Nephron (organoid): ENCODE measurements around the gene CCR5AS.
A peak's percentile ranks its signal among the peaks of the same experiment; 100 is the strongest.

Experiments used
- H3K27ac Mint-ChIP-seq, 3 experiments: 2 replicates each; pipeline ENCODE4 v1.8.0; 2020; ENCODE audit warnings: mixed read lengths in 3 of 3, mild to moderate bottlenecking in 2 of 3, moderate library complexity in 1 of 3
- H3K27me3 Mint-ChIP-seq: 2 replicates; pipeline ENCODE4 v1.8.0; 2021; ENCODE audit warnings: low read depth, mild to moderate bottlenecking, moderate library complexity, mixed read lengths
- H3K36me3 Mint-ChIP-seq: 2 replicates; pipeline ENCODE4 v1.8.0; 2020; ENCODE audit warnings: low read depth, mixed read lengths
- H3K4me1 Mint-ChIP-seq: 2 replicates; pipeline ENCODE4 v1.8.0; 2020; ENCODE audit warnings: mixed read lengths
- H3K4me3 Mint-ChIP-seq, 3 experiments: 2 replicates each; pipeline ENCODE4 v1.8.0; 2020; ENCODE audit warnings: mild to moderate bottlenecking in 3 of 3, mixed read lengths in 3 of 3, moderate library complexity in 2 of 3
- H3K9me3 Mint-ChIP-seq: 2 replicates; pipeline ENCODE4 v1.8.0; 2020; ENCODE audit warnings: mixed read lengths
- CTCF ChIP-seq, 3 experiments: fragments of 200-600 bp; sonication (generic); IDR thresholded peaks; one replicate each; pipeline ENCODE4 v1.5.0; 2021; ENCODE audit warnings: antibody characterized with exemption in 3 of 3; ENCODE audit not compliant: unreplicated experiment in 3 of 3

CCR5AS gene

DNA sequence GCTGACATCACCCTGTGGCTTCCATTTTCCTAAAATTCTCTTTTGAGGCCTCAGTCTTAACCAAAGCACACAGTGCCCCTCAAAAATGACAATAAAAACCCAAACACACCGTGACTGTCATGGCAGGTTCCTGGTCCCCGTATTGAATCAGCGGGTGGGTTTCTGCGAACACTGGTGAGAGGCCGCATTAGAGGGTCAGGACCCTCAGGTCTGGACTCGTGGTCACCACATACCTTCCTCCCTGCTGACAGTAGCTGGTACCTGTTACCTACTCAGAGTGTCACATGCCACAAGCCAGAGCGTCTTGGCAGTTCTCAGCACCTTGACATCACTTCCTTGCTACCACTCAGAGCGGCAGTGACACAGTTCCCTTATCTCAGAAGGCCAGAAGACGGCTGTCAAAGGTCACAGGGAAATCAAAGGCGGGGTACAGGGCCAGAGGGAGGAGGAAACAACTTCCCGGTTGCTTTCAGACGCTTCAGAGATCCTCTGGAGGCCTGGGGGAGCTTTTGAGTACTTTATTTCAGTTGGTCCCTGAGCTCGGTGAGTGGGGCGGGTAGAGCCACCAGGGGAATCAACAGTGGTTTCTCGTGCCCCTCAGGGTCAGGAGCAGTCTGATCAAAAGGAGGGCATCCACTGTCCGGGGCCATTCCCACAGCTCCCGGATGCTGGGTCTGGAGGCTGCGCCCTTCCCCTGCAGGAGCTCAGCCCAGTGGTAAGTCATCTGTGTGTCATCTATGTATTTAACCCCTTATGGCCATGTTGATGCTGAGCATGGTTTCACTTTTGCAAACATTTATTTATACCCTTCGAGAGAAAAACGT lies at the start of gene CCR5AS, which contains the start of gene CCRL2:
Gene CCR5AS, minus strand, starts transcription at position 279 of the 824 bp plus-strand sequence.
Gene CCRL2, plus strand, starts transcription at position 472 of the 824 bp plus-strand sequence. CDS start 821 bp downstream, outside the sequence.
- peaks cover 30% of the 10 kb centered on the region for H3K4me1 Mint-ChIP-seq
- no peaks in the 10 kb centered on the region for H3K9me3 Mint-ChIP-seq
- TF ChIP-seq CTCF (IDR thresholded peaks at IDR 0.05; ENCODE audit: unreplicated experiment in 3 of 3) = no peak
- H3K4me3 Mint-ChIP-seq = peak within 1 kb of the TSS in 2 of 3 experiments; percentile 28 to 60
- H3K27me3 Mint-ChIP-seq = peaks cover 57% of the 10 kb centered on the region
- no peaks in the 10 kb centered on the region for H3K36me3 Mint-ChIP-seq
- H3K27ac Mint-ChIP-seq = peak within 1 kb of the TSS in 2 of 3 experiments; percentile 27 to 40

GRCh38 chr3:46456118-46456517 lies 49.3 kb upstream of the CCR5AS start:
- Mint-ChIP-seq H3K27me3 (peaks cover 38% of the 10 kb centered on the region), H3K9me3 (peaks cover 9% of the 10 kb centered on the region), H3K36me3 (no peaks in the 10 kb centered on the region), H3K27ac (no peak overlapping the region), H3K4me1 (peaks cover 5% of the 10 kb centered on the region), H3K4me3 (no peak overlapping the region)
- no peak for TF ChIP-seq CTCF (IDR thresholded peaks at IDR 0.05; ENCODE audit: unreplicated experiment in 3 of 3)

GRCh38 chr3:46455231-46456115 lies 48.6 kb upstream of the CCR5AS start:
- H3K27ac Mint-ChIP-seq = no peak overlapping the region
- H3K4me1 Mint-ChIP-seq = peaks cover 5% of the 10 kb centered on the region
- peaks cover 33% of the 10 kb centered on the region for H3K27me3 Mint-ChIP-seq

DNA sequence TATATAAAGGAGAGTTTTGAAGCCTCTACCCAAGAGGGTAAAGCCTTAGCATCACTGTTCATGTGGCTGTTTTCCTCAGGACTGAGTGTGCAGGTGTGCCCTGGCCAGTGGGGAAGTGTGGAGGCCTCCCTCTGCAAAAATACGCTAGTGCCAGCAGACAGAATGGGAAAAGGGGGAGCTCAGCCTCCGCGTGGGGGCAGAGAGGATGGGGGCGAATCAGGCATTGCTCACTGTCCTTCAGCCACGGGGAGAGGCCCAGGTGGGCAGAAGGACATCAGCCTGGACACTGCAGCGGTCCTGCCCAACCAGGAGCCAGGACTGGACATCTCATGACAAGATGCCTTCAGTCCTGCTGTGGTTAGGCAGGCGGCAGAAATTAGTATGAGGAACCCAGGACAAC lies 47.7 kb upstream of the CCR5AS start:
- peaks cover 25% of the 10 kb centered on the region for H3K27me3 Mint-ChIP-seq
- H3K27ac Mint-ChIP-seq = no peak overlapping the region

More at GRCh38 chr3:46455231-46456115, 48.6 kb upstream of the CCR5AS start:
- Mint-ChIP-seq H3K36me3 (no peaks in the 10 kb centered on the region), H3K9me3 (peaks cover 4% of the 10 kb centered on the region), H3K4me3 (no peak overlapping the region)
- TF ChIP-seq CTCF (IDR thresholded peaks at IDR 0.05; ENCODE audit: unreplicated experiment in 3 of 3) = no peak

DNA sequence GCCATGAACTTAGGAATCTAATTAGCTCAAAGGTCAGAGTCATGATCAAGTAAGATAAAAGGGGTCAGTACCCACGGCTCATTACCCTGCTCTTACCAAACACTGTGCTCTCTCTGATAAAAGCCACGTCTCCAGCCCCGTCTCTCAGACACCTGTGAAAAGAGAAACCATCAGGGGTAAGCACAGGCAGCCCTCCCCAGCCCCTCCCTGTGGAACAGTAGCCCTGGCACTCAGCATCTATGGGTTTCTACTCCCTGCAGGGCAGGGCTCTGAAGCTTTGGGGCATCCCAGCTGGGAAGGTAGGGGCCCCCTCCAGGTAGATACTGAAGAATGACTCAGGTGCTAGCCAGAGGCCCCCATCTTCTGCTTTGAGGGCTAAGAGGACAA lies 47.3 kb upstream of the CCR5AS start:
- no peak for TF ChIP-seq CTCF (IDR thresholded peaks at IDR 0.05; ENCODE audit: unreplicated experiment in 3 of 3)
- Mint-ChIP-seq H3K36me3 (no peaks in the 10 kb centered on the region), H3K27me3 (peaks cover 26% of the 10 kb centered on the region), H3K4me3 (no peak overlapping the region), H3K9me3 (peaks cover under 1% of the 10 kb centered on the region), H3K4me1 (peaks cover 1% of the 10 kb centered on the region), H3K27ac (no peak overlapping the region)

More for the DNA sequence above, 47.7 kb upstream of the CCR5AS start:
- no peak overlapping the region for H3K4me3 Mint-ChIP-seq
- no peak for TF ChIP-seq CTCF (IDR thresholded peaks at IDR 0.05; ENCODE audit: unreplicated experiment in 3 of 3)
- H3K36me3 Mint-ChIP-seq = no peaks in the 10 kb centered on the region
- H3K4me1 Mint-ChIP-seq = peaks cover 5% of the 10 kb centered on the region
- H3K9me3 Mint-ChIP-seq = peaks cover 3% of the 10 kb centered on the region
